Prostate gland (tissue), 2 donors: ENCODE measurements around the gene DLEC1. TPM values are rescaled to one million over a fixed set of nuclear protein-coding genes. Genes with fewer than 3 reads are reported as not detected.

Source experiments
- DNase-seq: peaks from one replicate; pipeline ENCODE4 v3.0.0-alpha.2; 2019; ENCODE audit warnings: low spot score
- H3K27ac ChIP-seq, 2 donors: fragments of 200-600 bp; sonication (generic); 2 replicates each; pipeline ENCODE4 v1.5.1; 2017 to 2019
- H3K27me3 ChIP-seq: fragments of 200-600 bp; sonication (generic); replicated peaks from 2 replicates; pipeline ENCODE4 v1.5.1; 2019; ENCODE audit not compliant: insufficient read depth
- H3K36me3 ChIP-seq, 2 donors: fragments of 200-600 bp; sonication (generic); 1 replicate in 1 of 2; 2 replicates in 1 of 2; pipeline versions ENCODE4 v1.5.1 to v1.8.1; 2017 to 2019
- H3K4me1 ChIP-seq: fragments of 200-600 bp; sonication (generic); replicated peaks from 2 replicates; pipeline ENCODE4 v1.5.1; 2019
- H3K4me3 ChIP-seq, 2 donors: fragments of 200-600 bp; sonication (generic); 2 replicates each; pipeline ENCODE4 v1.5.1; 2017 to 2019
- H3K9me3 ChIP-seq: fragments of 200-600 bp; sonication (generic); 2 replicates; pipeline ENCODE4 v1.5.1; 2017
- POLR2A ChIP-seq: fragments of 450-650 bp; IDR thresholded peaks from one replicate; pipeline ENCODE4 v1.6.1; 2016; ENCODE audit warnings: antibody characterized with exemption, mild to moderate bottlenecking
- POLR2AphosphoS5 ChIP-seq: sonication (generic); formaldehyde crosslinking; IDR thresholded peaks from one replicate; pipeline ENCODE4 v1.6.1; 2017; ENCODE audit warnings: antibody characterized with exemption
- WGBS: methylation state at CpG from one replicate; pipeline ENCODE4 v1.1.5; 2018; 5-methylcytosine and 5-hydroxymethylcytosine counted together
- intact Hi-C: fragments of 100-400 bp; cut with DNase I; formaldehyde crosslinking; loops from one replicate; pipeline ENCODE4 v1.14.2; 2022
- total RNA-seq, 2 donors: library from RNA; depleted of rRNA; stranded (reverse); fragments of >200 nt; gene quantifications; one replicate each; pipeline ENCODE4 v1.1.0, GENCODE V29; 2016
- TF ChIP-seq, protein P1 (sequence below), 4 experiments: fragments of 200-600 bp in 2 of 4; fragments of 450-650 bp in 2 of 4; sonication (generic) in 2 of 4; IDR thresholded peaks; 1 replicate in 3 of 4; 2 replicates in 1 of 4; pipeline ENCODE4 v1.5.1; 2016 to 2019; ENCODE audit warnings: antibody characterized with exemption in 4 of 4, mild to moderate bottlenecking in 2 of 4, moderate library complexity in 2 of 4

The DLEC1 gene
- total RNA-seq, 2 donors from 2014 or later, result 0.32 to 13.1 TPM

DNA sequence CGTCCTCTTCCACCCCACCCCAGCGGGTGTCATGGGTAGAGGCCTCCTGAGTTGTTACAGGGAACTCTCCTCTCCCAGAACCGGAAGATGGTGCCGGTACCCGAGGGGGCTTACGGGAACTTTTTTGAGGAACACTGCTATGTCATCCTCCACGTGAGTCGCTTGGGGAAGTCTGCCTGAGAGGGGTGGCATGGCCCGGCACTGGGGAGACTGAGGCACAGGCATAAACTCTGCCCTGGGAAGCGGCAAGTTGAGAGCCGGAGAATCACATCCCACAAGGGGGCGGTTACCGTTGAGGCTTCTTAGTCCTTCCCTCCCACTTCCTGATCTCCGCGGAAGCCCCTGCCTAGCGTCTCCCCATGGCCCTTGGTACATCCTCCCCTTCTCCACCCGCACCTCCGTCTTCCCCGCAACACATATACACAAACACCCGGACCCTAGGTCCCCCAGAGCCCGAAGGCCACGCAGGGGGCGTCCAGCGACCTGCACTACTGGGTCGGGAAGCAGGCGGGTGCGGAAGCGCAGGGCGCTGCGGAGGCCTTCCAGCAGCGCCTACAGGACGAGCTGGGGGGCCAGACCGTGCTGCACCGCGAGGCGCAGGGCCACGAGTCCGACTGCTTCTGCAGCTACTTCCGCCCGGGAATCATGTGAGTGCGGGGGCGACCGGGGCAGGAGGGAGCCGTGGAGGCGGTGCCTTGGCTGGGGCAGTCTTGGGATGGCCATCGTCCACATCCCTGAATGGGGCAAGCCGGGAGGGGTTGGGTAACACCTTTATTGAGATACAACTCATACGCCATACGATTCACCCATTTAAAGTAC is 45.0 kb upstream of the DLEC1 start:
- TF ChIP-seq POLR2AphosphoS5 (peak; percentile 76), POLR2A (no peak)
- TF ChIP-seq, protein P1, sequence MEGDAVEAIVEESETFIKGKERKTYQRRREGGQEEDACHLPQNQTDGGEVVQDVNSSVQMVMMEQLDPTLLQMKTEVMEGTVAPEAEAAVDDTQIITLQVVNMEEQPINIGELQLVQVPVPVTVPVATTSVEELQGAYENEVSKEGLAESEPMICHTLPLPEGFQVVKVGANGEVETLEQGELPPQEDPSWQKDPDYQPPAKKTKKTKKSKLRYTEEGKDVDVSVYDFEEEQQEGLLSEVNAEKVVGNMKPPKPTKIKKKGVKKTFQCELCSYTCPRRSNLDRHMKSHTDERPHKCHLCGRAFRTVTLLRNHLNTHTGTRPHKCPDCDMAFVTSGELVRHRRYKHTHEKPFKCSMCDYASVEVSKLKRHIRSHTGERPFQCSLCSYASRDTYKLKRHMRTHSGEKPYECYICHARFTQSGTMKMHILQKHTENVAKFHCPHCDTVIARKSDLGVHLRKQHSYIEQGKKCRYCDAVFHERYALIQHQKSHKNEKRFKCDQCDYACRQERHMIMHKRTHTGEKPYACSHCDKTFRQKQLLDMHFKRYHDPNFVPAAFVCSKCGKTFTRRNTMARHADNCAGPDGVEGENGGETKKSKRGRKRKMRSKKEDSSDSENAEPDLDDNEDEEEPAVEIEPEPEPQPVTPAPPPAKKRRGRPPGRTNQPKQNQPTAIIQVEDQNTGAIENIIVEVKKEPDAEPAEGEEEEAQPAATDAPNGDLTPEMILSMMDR (IDR thresholded peaks at IDR 0.05), result peak in 1 of 4 experiments; percentile 15
- Histone ChIP-seq H3K9me3 (no peaks in the 10 kb centered on the region), H3K27me3 (no peaks in the 10 kb centered on the region), H3K4me3 (peak overlapping the region; percentile 44 to 50), H3K27ac (peak overlapping the region; percentile 81 to 86), H3K36me3 (no peaks in the 10 kb centered on the region), H3K4me1 (peaks cover 2% of the 10 kb centered on the region)
- DNase-seq, result peak; percentile 61
- WGBS, result under 1% methylated on average over 49 of the region's 49 CpGs
- intact Hi-C loops, result no loop called here

DNA sequence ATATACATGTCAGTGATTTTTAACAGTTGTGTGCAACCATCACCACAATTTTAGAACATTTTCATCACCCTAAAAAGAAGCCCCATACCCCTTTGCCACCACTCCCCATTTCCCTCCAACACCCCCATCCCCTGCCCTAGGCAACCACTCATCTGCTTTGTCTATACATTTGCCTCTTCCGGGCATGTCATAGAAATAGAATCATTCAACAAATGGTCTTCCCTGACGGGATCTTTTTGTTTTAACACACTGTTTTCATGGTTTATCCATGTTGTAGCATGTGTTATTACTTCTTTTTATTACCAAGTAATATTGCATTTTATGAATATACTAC is 44.4 kb upstream of the DLEC1 start:
- Histone ChIP-seq H3K27me3 (no peaks in the 10 kb centered on the region), H3K4me1 (peaks cover 2% of the 10 kb centered on the region), H3K36me3 (no peaks in the 10 kb centered on the region), H3K27ac (peak overlapping the region; percentile 81 to 86), H3K4me3 (peak overlapping the region; percentile 44 to 50), H3K9me3 (no peaks in the 10 kb centered on the region)
- 21% methylated on average over 2 of the region's 2 CpGs for WGBS
- intact Hi-C loops, result no loop called here
- TF ChIP-seq POLR2AphosphoS5 (no peak), POLR2A (no peak)
- TF ChIP-seq, protein P1 (IDR thresholded peaks at IDR 0.05), result no peak
- DNase-seq, result no peak

DNA sequence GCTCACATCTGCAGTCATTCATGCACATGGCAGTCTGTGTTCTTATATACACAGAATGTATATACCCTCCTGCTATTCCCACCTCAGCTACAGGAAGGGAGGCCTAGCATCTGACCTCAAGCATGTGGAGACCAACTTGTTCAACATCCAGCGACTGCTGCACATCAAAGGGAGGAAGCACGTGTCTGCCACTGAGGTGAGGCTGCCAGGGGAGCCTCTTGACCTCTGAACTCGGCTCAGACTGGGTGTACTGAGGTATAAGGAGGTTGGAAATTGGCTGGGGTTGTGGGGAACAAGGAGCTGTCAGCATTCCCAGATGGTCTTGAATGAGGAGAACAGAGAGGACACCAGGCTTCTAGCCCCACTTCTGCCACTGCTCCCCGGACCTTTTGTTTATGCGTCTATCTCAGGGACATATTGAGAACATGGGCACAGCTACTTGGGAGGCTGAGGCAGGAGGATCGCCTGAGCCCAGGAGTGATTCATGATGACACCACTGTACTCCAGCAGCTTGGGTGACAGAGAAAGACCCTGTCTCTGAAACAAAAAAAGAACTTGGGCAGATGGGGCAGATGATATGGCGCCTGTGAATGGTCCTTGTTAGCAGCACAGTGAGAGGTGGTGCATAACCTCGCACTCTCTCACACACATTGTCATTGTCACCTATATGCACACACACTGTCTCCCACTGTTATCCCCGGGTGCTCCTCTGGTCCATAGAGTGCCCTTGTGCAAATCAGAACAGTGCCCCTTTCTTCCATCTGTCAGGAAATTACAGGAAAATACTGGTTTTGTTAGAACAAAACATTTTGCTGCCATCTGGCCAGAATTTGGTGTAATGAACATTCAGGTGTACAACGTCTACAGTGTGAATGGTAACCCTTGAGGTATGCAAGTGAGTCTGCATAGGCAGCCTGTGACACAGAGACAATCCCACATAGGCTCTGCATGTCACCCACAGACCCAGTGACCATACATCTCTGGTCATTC is 43.1 kb upstream of the DLEC1 start:
- Histone ChIP-seq H3K9me3 (no peaks in the 10 kb centered on the region), H3K4me1 (peaks cover 2% of the 10 kb centered on the region), H3K4me3 (no peak overlapping the region), H3K27me3 (no peaks in the 10 kb centered on the region), H3K27ac (no peak overlapping the region), H3K36me3 (no peaks in the 10 kb centered on the region)
- no peak for DNase-seq
- intact Hi-C loops, result no loop called here
- TF ChIP-seq, protein P1 (IDR thresholded peaks at IDR 0.05), result no peak
- TF ChIP-seq POLR2AphosphoS5, result no peak
- TF ChIP-seq POLR2A, result no peak
- 78% methylated on average over 10 of the region's 10 CpGs for WGBS

DNA sequence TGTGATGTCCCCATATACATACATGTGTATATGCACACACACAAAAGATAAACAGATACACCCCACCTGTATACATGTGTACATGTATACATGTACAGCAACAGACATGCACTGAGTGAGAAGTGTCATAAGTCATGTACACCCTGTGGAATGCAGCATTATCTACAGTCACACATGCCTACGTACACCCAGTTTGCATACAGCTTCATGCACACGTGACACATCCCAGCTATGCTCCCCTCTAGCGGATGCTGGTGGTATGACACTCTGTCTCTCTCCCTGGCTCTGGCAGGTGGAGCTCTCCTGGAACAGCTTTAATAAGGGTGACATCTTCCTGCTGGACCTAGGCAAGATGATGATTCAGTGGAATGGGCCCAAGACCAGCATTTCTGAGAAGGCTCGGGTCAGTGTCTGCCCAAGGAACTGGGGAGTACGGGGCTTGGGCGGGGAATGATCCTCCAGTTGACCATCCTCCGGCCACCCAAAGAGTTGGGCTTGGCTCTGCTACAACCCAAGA is 42.2 kb upstream of the DLEC1 start:
- peaks cover 2% of the 10 kb centered on the region for H3K4me1 ChIP-seq
- peak; percentile 71 for DNase-seq
- no peak overlapping the region for H3K4me3 ChIP-seq
- no peaks in the 10 kb centered on the region for H3K36me3 ChIP-seq
- WGBS, result 50% methylated on average over 7 of the region's 7 CpGs
- no peaks in the 10 kb centered on the region for H3K27me3 ChIP-seq
- H3K9me3 ChIP-seq, result no peaks in the 10 kb centered on the region
- intact Hi-C loops, result no loop called here
- TF ChIP-seq, protein P1 (IDR thresholded peaks at IDR 0.05), result peak; percentile 85 to 92 (median 88)
- no peak for TF ChIP-seq POLR2A
- TF ChIP-seq POLR2AphosphoS5, result peak; percentile 75
- H3K27ac ChIP-seq, result peak overlapping the region in 1 of 2 donors; percentile 85
